GM23338 (cell line): ENCODE results near the gene TMEM134. TPM values are rescaled to one million over a fixed set of nuclear protein-coding genes. Genes with fewer than 3 reads are reported as not detected.

ENCODE experiments used
- ATAC-seq: fragments of 200-7000 bp; cut with Tn5 transposase; 3 replicates; pipeline ENCODE4 v1.9.1; 2020
- DNase-seq: peaks from one replicate; pipeline ENCODE4 v3.0.0-alpha.2; 2015; ENCODE audit warnings: low spot score
- H2AFZ ChIP-seq: fragments of 200-600 bp; sonication (generic); 2 replicates; pipeline ENCODE4 v1.8.0; 2016; ENCODE audit warnings: antibody characterized with exemption, mild to moderate bottlenecking, moderate library complexity
- H3F3A ChIP-seq: fragments of 200-600 bp; sonication (generic); replicated peaks from 2 replicates; pipeline ENCODE4 v1.8.0; 2017; ENCODE audit warnings: antibody characterized with exemption, mixed run types, low read depth
- H3K27ac ChIP-seq: fragments of 200-600 bp; sonication (generic); 2 replicates; pipeline ENCODE4 v1.6.1; 2016; ENCODE audit warnings: low read depth
- H3K27me3 ChIP-seq: fragments of 200-600 bp; sonication (generic); 2 replicates; pipeline ENCODE4 v1.8.0; 2016; ENCODE audit warnings: mild to moderate bottlenecking, mixed run types, moderate library complexity; ENCODE audit not compliant: insufficient read depth
- H3K36me3 ChIP-seq: fragments of 200-600 bp; sonication (generic); 2 replicates; pipeline ENCODE4 v1.8.0; 2016; ENCODE audit warnings: mild to moderate bottlenecking; ENCODE audit not compliant: insufficient read depth
- H3K4me1 ChIP-seq: fragments of 200-600 bp; sonication (generic); 2 replicates; pipeline ENCODE4 v1.8.0; 2016; ENCODE audit warnings: mild to moderate bottlenecking, moderate library complexity; ENCODE audit not compliant: insufficient read depth
- H3K4me2 ChIP-seq: fragments of 200-600 bp; sonication (generic); 2 replicates; pipeline ENCODE4 v1.7.1; 2017; ENCODE audit warnings: mixed run types
- H3K4me3 ChIP-seq: fragments of 200-600 bp; sonication (generic); 2 replicates; pipeline ENCODE4 v1.6.1; 2016; ENCODE audit warnings: mixed run types
- H3K79me2 ChIP-seq: fragments of 200-600 bp; sonication (generic); replicated peaks from 2 replicates; pipeline ENCODE4 v1.8.0; 2017; ENCODE audit warnings: mild to moderate bottlenecking; ENCODE audit not compliant: insufficient read depth
- H3K9me2 ChIP-seq: fragments of 200-600 bp; sonication (generic); 2 replicates; pipeline ENCODE4 v1.8.0; 2017; ENCODE audit not compliant: insufficient read depth
- H4K20me1 ChIP-seq: fragments of 200-600 bp; sonication (generic); replicated peaks from 2 replicates; pipeline ENCODE4 v1.8.0; 2017; ENCODE audit warnings: mild to moderate bottlenecking; ENCODE audit not compliant: insufficient read depth
- H3K27ac Mint-ChIP-seq: 2 replicates; pipeline ENCODE4 v1.8.0; 2020; ENCODE audit warnings: inconsistent platforms, mild to moderate bottlenecking, moderate library complexity, mixed read lengths
- H3K27me3 Mint-ChIP-seq: 3 replicates; pipeline ENCODE4 v1.8.0; 2022; ENCODE audit warnings: low read depth, mild to moderate bottlenecking, moderate library complexity, mixed read lengths, inconsistent platforms; ENCODE audit not compliant: insufficient read depth, poor library complexity
- H3K36me3 Mint-ChIP-seq: 3 replicates; pipeline ENCODE4 v1.8.0; 2021; ENCODE audit warnings: low read depth, mild to moderate bottlenecking, inconsistent platforms, moderate library complexity, mixed read lengths
- H3K4me1 Mint-ChIP-seq: 3 replicates; pipeline ENCODE4 v1.8.0; 2020; ENCODE audit warnings: mild to moderate bottlenecking, inconsistent platforms, mixed read lengths
- H3K4me3 Mint-ChIP-seq: 3 replicates; pipeline ENCODE4 v1.8.0; 2021; ENCODE audit warnings: moderate library complexity, mild to moderate bottlenecking, inconsistent platforms, mixed read lengths
- H3K9me3 Mint-ChIP-seq: 3 replicates; pipeline ENCODE4 v1.8.0; 2020; ENCODE audit warnings: moderate library complexity, mild to moderate bottlenecking, inconsistent platforms, mixed read lengths
- CREB1 ChIP-seq: fragments of 250-450 bp; sonication (Bioruptor Pico); IDR thresholded peaks from 2 replicates; pipeline ENCODE4 v1.5.0; 2020; ENCODE audit warnings: low read depth, mild to moderate bottlenecking, moderate library complexity
- ETS1 ChIP-seq: IDR thresholded peaks from 2 replicates; pipeline ENCODE4 v1.6.1; 2016; ENCODE audit warnings: antibody characterized with exemption
- EZH2 ChIP-seq: fragments of 200-600 bp; sonication (generic); IDR thresholded peaks from one replicate; pipeline ENCODE4 v1.8.0; 2017; ENCODE audit warnings: antibody characterized with exemption, mild to moderate bottlenecking, low read depth; ENCODE audit not compliant: unreplicated experiment
- EZH2phosphoT487 ChIP-seq: fragments of 200-600 bp; sonication (generic); IDR thresholded peaks from one replicate; pipeline ENCODE4 v1.8.1; 2018; ENCODE audit warnings: antibody characterized with exemption; ENCODE audit not compliant: unreplicated experiment
- JUNB ChIP-seq: IDR thresholded peaks from one replicate; pipeline ENCODE4 v1.6.1; 2016; ENCODE audit warnings: antibody characterized with exemption; ENCODE audit not compliant: unreplicated experiment
- NANOG ChIP-seq: IDR thresholded peaks from 2 replicates; pipeline ENCODE4 v1.6.1; 2016; ENCODE audit warnings: antibody characterized with exemption, borderline replicate concordance
- POLR2AphosphoS5 ChIP-seq: IDR thresholded peaks from 2 replicates; pipeline ENCODE4 v1.6.1; 2016; ENCODE audit warnings: antibody characterized with exemption, low read depth
- REST ChIP-seq: IDR thresholded peaks from one replicate; pipeline ENCODE4 v1.6.1; 2018; ENCODE audit warnings: antibody characterized with exemption; ENCODE audit not compliant: unreplicated experiment
- STAT1 ChIP-seq: IDR thresholded peaks from one replicate; pipeline ENCODE4 v1.6.1; 2016; ENCODE audit warnings: antibody characterized with exemption; ENCODE audit not compliant: unreplicated experiment
- ZNF114 ChIP-seq: fragments of 250-450 bp; sonication (Bioruptor Pico); IDR thresholded peaks from 2 replicates; pipeline ENCODE4 v1.5.0; 2020; ENCODE audit warnings: mild to moderate bottlenecking, moderate library complexity
- ZNF331 ChIP-seq: fragments of 250-450 bp; sonication (Bioruptor Pico); IDR thresholded peaks from 2 replicates; pipeline ENCODE4 v1.5.0; 2020; ENCODE audit warnings: low read depth, mild to moderate bottlenecking, moderate library complexity
- polyA plus RNA-seq: library from polyadenylated mRNA; unstranded; fragments of >200 nt; fragmentation: Nextera tagmentation; extraction: Ambion mirVana; gene quantifications from 2 replicates; pipeline ENCODE4 v1.2.1, GENCODE V29; 2016
- total RNA-seq: library from RNA; depleted of rRNA; stranded (reverse); fragments of >200 nt; shearing (Covaris generic); gene quantifications from 2 replicates; pipeline ENCODE4 v1.2.3, GENCODE V29; 2014

Gene TMEM134
- total and polyA plus RNA-seq, 2 experiments from 2014 or later = 61.4 to 69.2 TPM

GRCh38 chr11:67489885-67490726 lies 21.1 kb upstream of the TMEM134 start:
- H2AFZ ChIP-seq = no peak overlapping the region
- no peaks in the 10 kb centered on the region for H3K9me2 ChIP-seq
- H3K4me3 ChIP-seq = no peak overlapping the region
- Mint-ChIP-seq H3K9me3 (no peaks in the 10 kb centered on the region), H3K4me1 (peaks cover 7% of the 10 kb centered on the region), H3K36me3 (peaks cover 9% of the 10 kb centered on the region; the same call in 1 of the 3 replicates), H3K4me3 (no peak overlapping the region; the same call in 2 of the 3 replicates), H3K27ac (no peak overlapping the region), H3K27me3 (peaks cover 8% of the 10 kb centered on the region)
- DNase-seq (no peak), ATAC-seq (no peak)
- TF ChIP-seq POLR2AphosphoS5 (no peak), ZNF114 (no peak), NANOG (no peak), STAT1 (no peak), EZH2phosphoT487 (no peak), ZNF331 (CRISPR knock-in tag) (no peak)
- no peaks in the 10 kb centered on the region for H3K79me2 ChIP-seq
- H3K27me3 ChIP-seq = no peaks in the 10 kb centered on the region
- H3K4me1 ChIP-seq = no peaks in the 10 kb centered on the region
- no peak overlapping the region for H3K27ac ChIP-seq
- H3K4me2 ChIP-seq = no peak overlapping the region
- H3K36me3 ChIP-seq = no peaks in the 10 kb centered on the region; the same call in 1 of the 2 replicates
- H3F3A ChIP-seq = 0 out of 2 replicates have a peak, but pooled peaks cover 3% of the 10 kb centered on the region
- H4K20me1 ChIP-seq = no peaks in the 10 kb centered on the region; the same call in 1 of the 2 replicates

GRCh38 chr11:67489203-67489884 lies 20.3 kb upstream of the TMEM134 start:
- Histone ChIP-seq H3K27ac (no peak overlapping the region), H3K4me3 (no peak overlapping the region), H3K4me1 (no peaks in the 10 kb centered on the region), H3K36me3 (no peaks in the 10 kb centered on the region; the same call in 1 of the 2 replicates), H2AFZ (no peak overlapping the region), H3K79me2 (no peaks in the 10 kb centered on the region), H3F3A (0 out of 2 replicates have a peak, but pooled peaks cover 3% of the 10 kb centered on the region), H3K27me3 (no peaks in the 10 kb centered on the region), H3K4me2 (no peak overlapping the region), H4K20me1 (no peaks in the 10 kb centered on the region; the same call in 1 of the 2 replicates), H3K9me2 (no peaks in the 10 kb centered on the region)
- peaks cover 14% of the 10 kb centered on the region; the same call in 1 of the 3 replicates for H3K36me3 Mint-ChIP-seq
- no peaks in the 10 kb centered on the region; the same call in 2 of the 3 replicates for H3K9me3 Mint-ChIP-seq
- peaks cover 14% of the 10 kb centered on the region for H3K4me1 Mint-ChIP-seq
- no peak overlapping the region; the same call in 2 of the 3 replicates for H3K4me3 Mint-ChIP-seq
- DNase-seq (no peak), ATAC-seq (no peak)
- H3K27ac Mint-ChIP-seq = no peak overlapping the region
- peaks cover 9% of the 10 kb centered on the region for H3K27me3 Mint-ChIP-seq
- no peak for TF ChIP-seq POLR2AphosphoS5
- TF ChIP-seq EZH2 = no peak
- no peak for TF ChIP-seq REST
- TF ChIP-seq ETS1 = no peak
- TF ChIP-seq ZNF331 (CRISPR knock-in tag) = no peak
- TF ChIP-seq JUNB = no peak
- TF ChIP-seq CREB1 (CRISPR knock-in tag) = no peak
- no peak for TF ChIP-seq NANOG
